ENCODE data around the gene AHCYL2.
"Not testable (repeated sequence)": the region's sequence is repeated elsewhere in the genome, so short reads cannot be mapped to it uniquely, and the experiment has no call there.

The AHCYL2 gene

GRCh38 chr7:129401967-129402860 is 177.4 kb downstream of the AHCYL2 start:
- no peak overlapping the region for H2AFZ ChIP-seq
- H3K27ac ChIP-seq, result no peak overlapping the region
- no peaks in the 10 kb centered on the region for H3K79me2 ChIP-seq
- no peaks in the 10 kb centered on the region for H3K36me3 ChIP-seq (ENCODE audit: control insufficient read depth, insufficient read depth, low read length)
- no peaks in the 10 kb centered on the region for H3K4me1 ChIP-seq
- TF ChIP-seq CTCF (IDR thresholded peaks at IDR 0.05), result no peak
- no peak overlapping the region for H3K4me2 ChIP-seq (ENCODE audit: low read length)
- H3K9ac ChIP-seq, result no peak overlapping the region
- H3K9me3 ChIP-seq (ENCODE audit: control insufficient read depth, low read length), result no peaks in the 10 kb centered on the region
- H3K4me3 ChIP-seq (ENCODE audit: low read depth, low read length), result no peak overlapping the region
- H3K27me3 ChIP-seq (ENCODE audit: control insufficient read depth, insufficient read depth, low read length), result no peaks in the 10 kb centered on the region

GRCh38 chr7:129405527-129405926 is 180.7 kb downstream of the AHCYL2 start:
- Histone ChIP-seq H2AFZ (no peak overlapping the region), H3K4me3 (ENCODE audit: low read depth, low read length) (no peak overlapping the region), H3K79me2 (no peaks in the 10 kb centered on the region), H3K27ac (no peak overlapping the region), H3K27me3 (ENCODE audit: control insufficient read depth, insufficient read depth, low read length) (no peaks in the 10 kb centered on the region), H3K36me3 (ENCODE audit: control insufficient read depth, insufficient read depth, low read length) (no peaks in the 10 kb centered on the region), H3K9me3 (ENCODE audit: control insufficient read depth, low read length) (no peaks in the 10 kb centered on the region), H3K4me2 (ENCODE audit: low read length) (no peak overlapping the region), H3K4me1 (no peaks in the 10 kb centered on the region), H3K9ac (no peak overlapping the region)
- no peak for TF ChIP-seq CTCF (IDR thresholded peaks at IDR 0.05)

- not testable (repeated sequence) for H3K27ac ChIP-seq; H3K9ac ChIP-seq; H3K4me2 ChIP-seq (ENCODE audit: low read length); H3K4me3 ChIP-seq (ENCODE audit: low read depth, low read length); H3K27me3 ChIP-seq (ENCODE audit: control insufficient read depth, insufficient read depth, low read length); H3K36me3 ChIP-seq (ENCODE audit: control insufficient read depth, insufficient read depth, low read length); H2AFZ ChIP-seq; H3K4me1 ChIP-seq; H3K9me3 ChIP-seq (ENCODE audit: control insufficient read depth, low read length); H3K79me2 ChIP-seq
These were observed 185.4 kb downstream of the AHCYL2 start for GRCh38 chr7:129410238-129410637.

GRCh38 chr7:129412501-129412900 is 187.7 kb downstream of the AHCYL2 start:
- H3K36me3 ChIP-seq (ENCODE audit: control insufficient read depth, insufficient read depth, low read length), result no peaks in the 10 kb centered on the region
- H3K27ac ChIP-seq, result no peak overlapping the region
- no peak for TF ChIP-seq CTCF (IDR thresholded peaks at IDR 0.05)
- H3K9ac ChIP-seq, result no peak overlapping the region
- H3K9me3 ChIP-seq (ENCODE audit: control insufficient read depth, low read length), result no peaks in the 10 kb centered on the region
- no peaks in the 10 kb centered on the region for H3K27me3 ChIP-seq (ENCODE audit: control insufficient read depth, insufficient read depth, low read length)
- H3K4me1 ChIP-seq, result no peaks in the 10 kb centered on the region
- no peaks in the 10 kb centered on the region for H3K79me2 ChIP-seq
- H2AFZ ChIP-seq, result no peak overlapping the region
- H3K4me3 ChIP-seq (ENCODE audit: low read depth, low read length), result no peak overlapping the region
- H3K4me2 ChIP-seq (ENCODE audit: low read length), result no peak overlapping the region

GRCh38 chr7:129417073-129417472 is 192.2 kb downstream of the AHCYL2 start:
- H3K9me3 ChIP-seq (ENCODE audit: control insufficient read depth, low read length), result no peaks in the 10 kb centered on the region
- no peak for TF ChIP-seq CTCF (IDR thresholded peaks at IDR 0.05)
- H2AFZ ChIP-seq, result no peak overlapping the region
- H3K36me3 ChIP-seq (ENCODE audit: control insufficient read depth, insufficient read depth, low read length), result no peaks in the 10 kb centered on the region
- no peak overlapping the region for H3K4me2 ChIP-seq (ENCODE audit: low read length)
- no peaks in the 10 kb centered on the region for H3K79me2 ChIP-seq
- H3K9ac ChIP-seq, result no peak overlapping the region
- no peaks in the 10 kb centered on the region for H3K27me3 ChIP-seq (ENCODE audit: control insufficient read depth, insufficient read depth, low read length)
- no peak overlapping the region for H3K4me3 ChIP-seq (ENCODE audit: low read depth, low read length)
- H3K4me1 ChIP-seq, result no peaks in the 10 kb centered on the region
- no peak overlapping the region for H3K27ac ChIP-seq
